Heart left ventricle (tissue), 16 donors: ENCODE measurements around the gene CYP27C1. TPM values are rescaled to one million over a fixed set of nuclear protein-coding genes. Genes with fewer than 3 reads are reported as not detected.
A peak's percentile ranks its signal among the peaks of the same experiment; 100 is the strongest.

ENCODE experiments used
- ATAC-seq, 4 donors: fragments of 200-7000 bp; cut with Tn5 transposase; one replicate each; pipeline ENCODE4 v1.9.1; 2020 to 2022; ENCODE audit warnings: moderate library complexity in 4 of 4, mild to moderate bottlenecking in 3 of 4, moderate number of reproducible peaks in 1 of 4
- DNase-seq, 5 donors: peaks; one replicate each; pipeline ENCODE4 v3.0.0-alpha.2; 2020
- H3K27ac ChIP-seq, 12 donors: fragments of 200-600 bp; sonication (generic) in 4 of 12; one replicate each; pipeline versions ENCODE4 v1.5.0 to v1.8.0; 2016 to 2022; ENCODE audit warnings: mild to moderate bottlenecking in 2 of 12
- H3K27me3 ChIP-seq, 9 donors: fragments of 200-600 bp; sonication (generic) in 2 of 9; one replicate each; pipeline versions ENCODE4 v1.5.1 to v1.8.0; 2016 to 2022; ENCODE audit warnings: mild to moderate bottlenecking in 3 of 9
- H3K36me3 ChIP-seq, 9 donors: fragments of 200-600 bp; sonication (generic) in 2 of 9; one replicate each; pipeline versions ENCODE4 v1.5.0 to v1.8.0; 2018 to 2022; ENCODE audit warnings: mild to moderate bottlenecking in 2 of 9
- H3K4me1 ChIP-seq, 12 donors: fragments of 200-600 bp; sonication (generic) in 4 of 12; one replicate each; pipeline versions ENCODE4 v1.5.0 to v1.8.0; 2016 to 2022; ENCODE audit warnings: mild to moderate bottlenecking in 3 of 12
- H3K4me3 ChIP-seq, 12 donors: fragments of 200-600 bp; sonication (generic) in 4 of 12; one replicate each; pipeline versions ENCODE4 v1.5.0 to v1.8.0; 2017 to 2022; ENCODE audit warnings: mild to moderate bottlenecking in 9 of 12, moderate library complexity in 4 of 12
- H3K9me3 ChIP-seq, 12 donors: fragments of 200-600 bp; sonication (generic) in 4 of 12; one replicate each; pipeline versions ENCODE4 v1.5.0 to v1.8.0; 2016 to 2022; ENCODE audit warnings: mild to moderate bottlenecking in 1 of 12
- POLR2A ChIP-seq, 2 donors: fragments of 450-650 bp; IDR thresholded peaks; one replicate each; pipeline ENCODE4 v1.6.1; 2017; ENCODE audit warnings: antibody characterized with exemption in 2 of 2, mild to moderate bottlenecking in 2 of 2, moderate library complexity in 2 of 2
- WGBS, 4 donors: extraction: QIAGEN DNeasy Blood & Tissue Kit in 2 of 4; methylation state at CpG; one replicate each; pipeline versions ENCODE4 v1.1.5 to v1.1.7; 2013 to 2018; 5-methylcytosine and 5-hydroxymethylcytosine counted together
- intact Hi-C, 10 donors: fragments of 100-400 bp; cut with DNase I; formaldehyde crosslinking; loops; one replicate each; pipeline versions ENCODE4 v1.11.1 to v1.14.2; 2022
- polyA plus RNA-seq, 2 donors: library from polyadenylated mRNA; stranded (reverse); fragments of 200-250 nt; gene quantifications; one replicate each; pipeline ENCODE4 v1.2.3, GENCODE V29; 2013
- total RNA-seq, 9 donors: library from RNA; depleted of rRNA in 2 of 9; stranded (reverse); fragments of >200 nt in 2 of 9; fragmentation: NEBNext Ultra II Directional in 3 of 9; extraction: Animal tissue kit (Norgen Biotek cat#: 25700) in 3 of 9; gene quantifications; one replicate each; pipeline versions ENCODE4 v1.1.0 to v1.2.4, GENCODE V29; 2016 to 2023
- TF ChIP-seq, protein P1 (sequence below), 12 donors: fragments of 200-600 bp; sonication (generic) in 4 of 12; IDR thresholded peaks; one replicate each; pipeline versions ENCODE4 v1.5.0 to v1.8.0; 2018 to 2022; ENCODE audit warnings: antibody characterized with exemption in 12 of 12, mild to moderate bottlenecking in 5 of 12
- donor health status: ischemic (EF 13 %, LVEDD 7.1; RV severe dilation, severe dysfunction).
- donor health status: healthy with polysubstance abuse.
- donor health status: DM: no; HTN: yes; CAD: no.
- donor health status: DM: no; HTN: no; CAD: no.
- donor health status: ischemic (EF 25% LVEDD 6.9; RV normal size, moderate dysfunction).
- donor health status: ischemic (EF 25% LVEDD 5.7; RV mildly dilated, moderate dysfunction).
- donor health status: healthy.
- donor health status: DM: yes; HTN: yes; CAD: no.
- donor health status: ischemic (EF 35%, LVEDD 5.7; RV mildly dilated, moderate dysfunction).
- donor health status: nonischemic (EF 11% LVEDD 7.7; RV severe dilation, severe dysfunction).
- donor health status: DM: yes; HTN: yes; CAD: no.
- donor health status: PGD.
- donor health status: ischemic (EF 29% LVEDD 5.4; RV normal size, mild dysfunction).
- donor health status: nonischemic (EF 23%, LVEDD 6.1; RV moderate dilation, normal function).

CYP27C1 gene
- total and polyA plus RNA-seq, 11 donors = 0.06 to 0.44 (median 0.12) TPM; not detected in 8

GRCh38 chr2:127195140-127196074, 24.7 kb downstream of the CYP27C1 start:
- Histone ChIP-seq H3K27me3 (peaks cover 0 to 12% (median 0%) of the 10 kb centered on the region in 9 donors), H3K9me3 (peaks cover 0 to 10% (median 0%) of the 10 kb centered on the region in 12 donors), H3K36me3 (no peaks in the 10 kb centered on the region), H3K4me3 (no peak overlapping the region), H3K4me1 (peaks cover 0 to 14% (median 0%) of the 10 kb centered on the region in 12 donors), H3K27ac (no peak overlapping the region)
- 82 to 88% (median 84%) methylated on average over 18 of the region's 18 CpGs for WGBS, 4 donors
- DNase-seq (no peak), ATAC-seq (no peak)
- TF ChIP-seq, protein P1, sequence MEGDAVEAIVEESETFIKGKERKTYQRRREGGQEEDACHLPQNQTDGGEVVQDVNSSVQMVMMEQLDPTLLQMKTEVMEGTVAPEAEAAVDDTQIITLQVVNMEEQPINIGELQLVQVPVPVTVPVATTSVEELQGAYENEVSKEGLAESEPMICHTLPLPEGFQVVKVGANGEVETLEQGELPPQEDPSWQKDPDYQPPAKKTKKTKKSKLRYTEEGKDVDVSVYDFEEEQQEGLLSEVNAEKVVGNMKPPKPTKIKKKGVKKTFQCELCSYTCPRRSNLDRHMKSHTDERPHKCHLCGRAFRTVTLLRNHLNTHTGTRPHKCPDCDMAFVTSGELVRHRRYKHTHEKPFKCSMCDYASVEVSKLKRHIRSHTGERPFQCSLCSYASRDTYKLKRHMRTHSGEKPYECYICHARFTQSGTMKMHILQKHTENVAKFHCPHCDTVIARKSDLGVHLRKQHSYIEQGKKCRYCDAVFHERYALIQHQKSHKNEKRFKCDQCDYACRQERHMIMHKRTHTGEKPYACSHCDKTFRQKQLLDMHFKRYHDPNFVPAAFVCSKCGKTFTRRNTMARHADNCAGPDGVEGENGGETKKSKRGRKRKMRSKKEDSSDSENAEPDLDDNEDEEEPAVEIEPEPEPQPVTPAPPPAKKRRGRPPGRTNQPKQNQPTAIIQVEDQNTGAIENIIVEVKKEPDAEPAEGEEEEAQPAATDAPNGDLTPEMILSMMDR (IDR thresholded peaks at IDR 0.05) = no peak
- TF ChIP-seq POLR2A (IDR thresholded peaks at IDR 0.05) = no peak
- intact Hi-C loops = no loop called here

DNA sequence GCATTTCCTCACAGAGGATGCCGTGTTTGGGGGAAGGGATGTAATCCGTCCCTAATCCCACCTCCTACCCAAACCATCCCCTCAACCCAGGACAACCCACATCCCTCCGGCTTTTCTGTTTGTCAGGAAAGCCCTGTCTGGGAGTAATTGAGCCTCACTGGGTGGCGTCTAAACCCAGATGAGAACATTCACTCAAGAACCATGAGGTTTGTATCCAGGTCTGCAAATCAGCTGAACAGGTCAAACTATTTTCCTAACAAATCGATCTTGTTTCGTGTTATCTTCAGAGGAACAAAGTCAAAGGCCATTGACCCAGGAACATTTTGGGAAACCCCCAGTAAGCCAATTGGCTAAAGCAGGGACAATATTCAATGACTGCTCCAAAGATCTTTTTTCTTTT, 25.7 kb downstream of the CYP27C1 start:
- intact Hi-C loops = no loop called here
- Histone ChIP-seq H3K4me1 (peaks cover 0 to 14% (median 0%) of the 10 kb centered on the region in 12 donors), H3K27me3 (peaks cover 0 to 12% (median 0%) of the 10 kb centered on the region in 9 donors), H3K4me3 (no peak overlapping the region), H3K27ac (no peak overlapping the region), H3K36me3 (no peaks in the 10 kb centered on the region), H3K9me3 (peaks cover 0 to 10% (median 0%) of the 10 kb centered on the region in 12 donors)
- ATAC-seq (no peak), DNase-seq (no peak)
- TF ChIP-seq, protein P1 (IDR thresholded peaks at IDR 0.05) = no peak
- no peak for TF ChIP-seq POLR2A (IDR thresholded peaks at IDR 0.05)
- 62 to 75% (median 64%) methylated on average over 6 of the region's 6 CpGs for WGBS, 4 donors

DNA sequence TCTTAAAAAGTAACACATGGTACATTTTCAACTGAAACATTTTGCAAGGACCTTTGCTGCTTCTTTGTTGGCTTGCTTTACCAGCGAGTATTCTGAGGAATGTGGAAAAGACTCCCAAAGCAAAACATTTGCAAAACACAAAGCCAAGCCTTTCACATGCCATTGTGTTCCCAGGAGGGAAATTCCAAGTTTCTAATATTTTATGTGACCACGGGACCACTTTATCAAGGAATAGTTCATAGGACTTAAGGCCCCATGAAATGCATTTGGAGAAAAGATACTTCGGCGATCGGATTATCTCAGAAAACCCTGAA, 26.2 kb downstream of the CYP27C1 start:
- H3K4me3 ChIP-seq = peak overlapping the region in 2 of 12 donors; percentile 1 to 7
- ATAC-seq = no peak
- H3K9me3 ChIP-seq = peaks cover 0 to 10% (median 0%) of the 10 kb centered on the region in 12 donors
- WGBS, 4 donors = 53 to 63% (median 57%) methylated on average over 5 of the region's 5 CpGs
- H3K36me3 ChIP-seq = no peaks in the 10 kb centered on the region
- TF ChIP-seq POLR2A (IDR thresholded peaks at IDR 0.05) = no peak
- TF ChIP-seq, protein P1 (IDR thresholded peaks at IDR 0.05) = no peak
- peaks cover 0 to 12% (median 0%) of the 10 kb centered on the region in 9 donors for H3K27me3 ChIP-seq
- H3K4me1 ChIP-seq = peaks cover 0 to 14% (median 0%) of the 10 kb centered on the region in 12 donors
- no peak overlapping the region for H3K27ac ChIP-seq
- intact Hi-C loops = no loop called here
- DNase-seq = no peak

- 65 to 76% (median 74%) methylated on average over 26 of the region's 26 CpGs for WGBS, 4 donors
- H3K27me3 ChIP-seq = peaks cover 0 to 12% (median 0%) of the 10 kb centered on the region in 9 donors
- DNase-seq (no peak), ATAC-seq (peak in 2 of 4 donors; percentile 13 to 25)
- peaks cover 0 to 14% (median 0%) of the 10 kb centered on the region in 12 donors for H3K4me1 ChIP-seq
- peak overlapping the region in 2 of 12 donors; percentile 1 to 7 for H3K4me3 ChIP-seq
- intact Hi-C loops = no loop called here
- TF ChIP-seq, protein P1 (IDR thresholded peaks at IDR 0.05) = no peak
- TF ChIP-seq POLR2A (IDR thresholded peaks at IDR 0.05) = no peak
- no peak overlapping the region for H3K27ac ChIP-seq
- H3K36me3 ChIP-seq = no peaks in the 10 kb centered on the region
- peaks cover 0 to 10% (median 0%) of the 10 kb centered on the region in 12 donors for H3K9me3 ChIP-seq
Observed at GRCh38 chr2:127193164-127193966, 26.7 kb downstream of the CYP27C1 start.
